Effector memory CD8-positive, alpha-beta T cell (primary cell): ENCODE measurements around the gene RPL13.
A peak's percentile ranks its signal among the peaks of the same experiment; 100 is the strongest.

Experiments
- ATAC-seq: fragments of 150-1000 bp; cut with Tn5 transposase; replicated peaks from 2 replicates; pipeline ENCODE4 v1.10.0; 2021; ENCODE audit warnings: mild to moderate bottlenecking, moderate library complexity
- DNase-seq, 3 experiments: peaks; one replicate each; pipeline ENCODE4 v3.0.0; 2021
- H3K27ac Mint-ChIP-seq, 2 donors: one replicate each; pipeline ENCODE4 v1.8.0; 2022; ENCODE audit warnings: mild to moderate bottlenecking in 2 of 2, mixed read lengths in 2 of 2, moderate library complexity in 2 of 2
- H3K27me3 Mint-ChIP-seq, 2 donors: one replicate each; pipeline ENCODE4 v1.8.0; 2022; ENCODE audit warnings: mixed read lengths in 2 of 2
- H3K36me3 Mint-ChIP-seq: one replicate; pipeline ENCODE4 v1.8.0; 2022; ENCODE audit warnings: mild to moderate bottlenecking, moderate library complexity, mixed read lengths; ENCODE audit not compliant: insufficient read depth
- H3K4me1 Mint-ChIP-seq, 2 donors: one replicate each; pipeline ENCODE4 v1.8.0; 2022; ENCODE audit warnings: low read depth in 2 of 2, mixed read lengths in 2 of 2
- H3K4me3 Mint-ChIP-seq, 2 donors: one replicate each; pipeline ENCODE4 v1.8.0; 2022; ENCODE audit warnings: mild to moderate bottlenecking in 2 of 2, mixed read lengths in 2 of 2, moderate library complexity in 2 of 2
- H3K9me3 Mint-ChIP-seq, 2 donors: one replicate each; pipeline ENCODE4 v1.8.0; 2022; ENCODE audit warnings: mixed read lengths in 2 of 2

Gene RPL13

GRCh38 chr16:89596957-89597649 lies 36.6 kb downstream of the RPL13 start:
- Mint-ChIP-seq H3K27me3 (no peaks in the 10 kb centered on the region), H3K27ac (no peak overlapping the region), H3K9me3 (no peaks in the 10 kb centered on the region), H3K36me3 (peaks cover 12% of the 10 kb centered on the region), H3K4me1 (peaks cover 16 to 18% of the 10 kb centered on the region in 2 donors), H3K4me3 (no peak overlapping the region)
- ATAC-seq (no peak), DNase-seq (no peak)

DNA sequence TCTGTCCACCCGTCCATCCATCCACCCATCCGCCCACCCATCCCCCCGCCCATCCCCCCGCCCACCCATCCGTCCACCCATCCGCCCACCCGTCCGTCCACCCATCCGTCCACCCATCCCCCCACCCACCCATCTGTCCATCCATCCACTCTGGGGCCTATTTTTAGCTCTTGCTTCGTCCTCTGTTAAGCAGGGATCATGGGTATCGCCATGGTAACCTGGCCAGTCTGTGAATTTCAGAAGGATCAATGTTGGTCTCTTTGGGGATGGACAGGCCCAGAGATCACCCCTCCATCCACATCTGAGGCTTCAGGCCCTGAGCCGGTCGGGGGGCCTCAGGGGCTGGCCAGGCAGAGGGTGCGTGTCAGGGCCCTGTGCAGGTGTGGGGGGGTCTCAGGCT lies 37.7 kb downstream of the RPL13 start:
- no peak overlapping the region for H3K27ac Mint-ChIP-seq
- ATAC-seq (no peak), DNase-seq (no peak)
- H3K9me3 Mint-ChIP-seq, result no peaks in the 10 kb centered on the region
- peaks cover 12% of the 10 kb centered on the region for H3K36me3 Mint-ChIP-seq
- no peaks in the 10 kb centered on the region for H3K27me3 Mint-ChIP-seq
- peaks cover 27 to 29% of the 10 kb centered on the region in 2 donors for H3K4me1 Mint-ChIP-seq
- no peak overlapping the region for H3K4me3 Mint-ChIP-seq

DNA sequence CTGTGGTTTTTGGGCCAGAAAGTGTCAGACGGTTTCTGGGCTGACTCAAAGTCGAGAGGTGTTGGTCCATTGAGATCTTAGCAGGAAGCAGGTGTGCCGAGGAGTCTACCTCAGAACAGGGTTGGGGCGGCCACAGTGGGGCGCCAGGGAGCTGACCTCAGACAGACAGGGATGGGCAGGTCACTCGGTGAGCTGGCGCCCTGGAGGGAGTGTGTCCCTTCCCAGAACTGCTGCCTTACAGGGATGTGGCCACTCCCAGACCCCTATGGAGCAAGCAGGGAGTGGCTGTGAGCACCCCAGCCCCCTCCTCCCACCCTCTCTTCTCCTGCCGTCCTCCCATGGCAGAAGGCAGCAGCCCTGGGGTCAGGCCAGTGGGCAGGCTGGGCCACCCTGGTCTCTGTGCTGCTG lies 39.0 kb downstream of the RPL13 start:
- Mint-ChIP-seq H3K36me3 (peaks cover 12% of the 10 kb centered on the region), H3K27ac (peak overlapping the region in 1 of 2 donors; percentile 71), H3K27me3 (no peaks in the 10 kb centered on the region), H3K4me1 (peaks cover 18 to 23% of the 10 kb centered on the region in 2 donors), H3K4me3 (no peak overlapping the region), H3K9me3 (no peaks in the 10 kb centered on the region)
- DNase-seq, result peak; percentile 25 to 43 (median 36)
- ATAC-seq, result peak; percentile 55

GRCh38 chr16:89599902-89600301 lies 39.4 kb downstream of the RPL13 start:
- ATAC-seq (no peak), DNase-seq (no peak)
- H3K9me3 Mint-ChIP-seq, result no peaks in the 10 kb centered on the region
- H3K27me3 Mint-ChIP-seq, result no peaks in the 10 kb centered on the region
- peak overlapping the region in 1 of 2 donors; percentile 17 for H3K27ac Mint-ChIP-seq
- H3K4me1 Mint-ChIP-seq, result peaks cover 18 to 23% of the 10 kb centered on the region in 2 donors
- no peak overlapping the region for H3K4me3 Mint-ChIP-seq
- H3K36me3 Mint-ChIP-seq, result peaks cover 12% of the 10 kb centered on the region

GRCh38 chr16:89600427-89600826 lies 39.9 kb downstream of the RPL13 start:
- no peak for ATAC-seq
- Mint-ChIP-seq H3K27ac (peak overlapping the region; percentile 17 to 76), H3K9me3 (no peaks in the 10 kb centered on the region), H3K4me1 (peaks cover 18 to 23% of the 10 kb centered on the region in 2 donors), H3K4me3 (no peak overlapping the region), H3K36me3 (peaks cover 12% of the 10 kb centered on the region), H3K27me3 (no peaks in the 10 kb centered on the region)
- no peak for DNase-seq

- Mint-ChIP-seq H3K4me3 (no peak overlapping the region), H3K27me3 (no peaks in the 10 kb centered on the region), H3K4me1 (peaks cover 18 to 20% of the 10 kb centered on the region in 2 donors), H3K36me3 (peaks cover 12% of the 10 kb centered on the region), H3K9me3 (no peaks in the 10 kb centered on the region), H3K27ac (peak overlapping the region; percentile 17 to 76)
- DNase-seq (no peak), ATAC-seq (no peak)
Measured at GRCh38 chr16:89600956-89601355, 40.5 kb downstream of the RPL13 start.

DNA sequence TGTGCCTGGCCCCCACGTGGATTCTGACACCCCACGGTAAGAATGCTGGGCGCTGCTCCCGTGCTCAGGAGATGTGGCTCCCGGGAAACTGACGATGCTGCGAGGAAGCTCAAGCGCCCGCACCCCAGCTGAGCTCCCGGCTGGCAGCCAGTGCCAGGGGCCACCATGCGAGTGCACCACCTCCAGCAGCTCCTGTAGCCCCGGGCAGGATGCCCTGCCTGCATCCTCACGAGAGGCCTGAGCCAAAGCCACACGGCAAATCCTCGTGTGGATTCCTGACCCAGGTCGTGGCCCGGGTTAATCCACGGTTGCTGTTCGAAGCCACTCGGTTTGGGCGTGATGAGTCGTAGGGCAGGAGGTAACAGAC lies 41.4 kb downstream of the RPL13 start:
- peaks cover 18 to 20% of the 10 kb centered on the region in 2 donors for H3K4me1 Mint-ChIP-seq
- no peaks in the 10 kb centered on the region for H3K27me3 Mint-ChIP-seq
- ATAC-seq (no peak), DNase-seq (no peak)
- H3K9me3 Mint-ChIP-seq, result no peaks in the 10 kb centered on the region
- H3K4me3 Mint-ChIP-seq, result peak overlapping the region in 1 of 2 donors; percentile 63
- H3K36me3 Mint-ChIP-seq, result peaks cover 12% of the 10 kb centered on the region
- H3K27ac Mint-ChIP-seq, result no peak overlapping the region

DNA sequence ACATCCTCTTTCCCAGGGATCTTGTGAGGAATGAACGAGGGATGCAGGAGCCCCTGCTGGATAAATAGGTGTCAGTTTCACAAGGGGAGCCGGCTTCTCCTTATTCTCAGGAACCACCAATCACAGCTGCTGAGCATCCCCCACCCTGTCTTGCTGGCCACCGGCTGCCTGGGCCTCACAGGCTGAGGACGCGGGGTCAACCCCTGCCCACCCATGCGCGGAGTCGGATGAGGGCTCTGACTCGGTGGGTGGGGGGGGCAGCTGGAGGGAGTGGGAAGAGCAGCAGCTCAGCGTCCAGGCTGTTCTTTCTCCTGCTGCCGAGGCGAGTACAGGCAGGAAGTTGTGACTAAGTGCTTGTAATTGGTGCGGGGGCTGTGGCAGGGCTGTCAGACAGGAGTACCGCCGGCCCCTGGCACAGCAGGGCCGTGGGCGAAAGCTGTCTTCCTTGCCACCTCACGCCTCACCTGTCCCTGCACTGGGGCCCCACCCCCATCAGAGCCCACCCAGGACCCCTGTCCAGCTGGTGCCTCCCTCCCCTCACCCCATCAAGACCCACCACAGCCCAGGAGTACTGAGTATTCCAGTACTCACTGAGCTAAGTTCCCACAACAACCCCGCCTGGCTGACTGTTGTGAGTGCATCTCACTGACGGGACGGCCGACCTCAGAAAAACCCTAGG lies 41.9 kb downstream of the RPL13 start:
- Mint-ChIP-seq H3K27me3 (no peaks in the 10 kb centered on the region), H3K27ac (peak overlapping the region; percentile 25 to 49), H3K36me3 (peaks cover 12% of the 10 kb centered on the region), H3K9me3 (no peaks in the 10 kb centered on the region), H3K4me1 (peaks cover 18 to 20% of the 10 kb centered on the region in 2 donors), H3K4me3 (peak overlapping the region; percentile 48 to 63)
- ATAC-seq (peak; percentile 90), DNase-seq (peak; percentile 46 to 51 (median 50))

GRCh38 chr16:89602952-89603590 lies 42.6 kb downstream of the RPL13 start:
- peak overlapping the region; percentile 48 to 63 for H3K4me3 Mint-ChIP-seq

DNA sequence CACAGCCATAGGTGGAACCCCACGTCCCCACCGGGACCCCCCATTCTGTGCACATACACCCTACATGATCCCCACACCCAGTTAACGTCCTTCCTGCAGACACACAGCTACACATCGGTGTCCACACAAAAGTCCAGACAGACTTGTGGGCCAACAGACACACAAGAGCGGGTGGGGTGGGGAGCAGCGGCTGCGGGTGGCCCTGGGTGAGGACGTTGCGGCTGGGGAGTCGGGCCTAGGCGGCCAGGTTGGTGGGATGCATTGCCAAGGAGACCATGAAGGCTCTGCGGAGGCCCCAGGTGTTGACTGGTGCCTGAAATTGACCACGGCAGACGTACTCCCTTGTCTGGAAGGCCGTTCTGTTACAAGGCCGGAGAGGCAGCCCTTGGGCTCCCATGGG lies 44.3 kb downstream of the RPL13 start:
- ATAC-seq (no peak), DNase-seq (no peak)
- Mint-ChIP-seq H3K27me3 (no peaks in the 10 kb centered on the region), H3K4me3 (no peak overlapping the region), H3K9me3 (no peaks in the 10 kb centered on the region), H3K36me3 (peaks cover 5% of the 10 kb centered on the region), H3K4me1 (peaks cover 13 to 16% of the 10 kb centered on the region in 2 donors), H3K27ac (no peak overlapping the region)

More at GRCh38 chr16:89602952-89603590, 42.6 kb downstream of the RPL13 start:
- DNase-seq, result no peak
- Mint-ChIP-seq H3K36me3 (peaks cover 11% of the 10 kb centered on the region), H3K4me1 (peaks cover 18 to 20% of the 10 kb centered on the region in 2 donors), H3K9me3 (no peaks in the 10 kb centered on the region), H3K27ac (peak overlapping the region; percentile 25 to 49), H3K27me3 (no peaks in the 10 kb centered on the region)
- no peak for ATAC-seq

DNA sequence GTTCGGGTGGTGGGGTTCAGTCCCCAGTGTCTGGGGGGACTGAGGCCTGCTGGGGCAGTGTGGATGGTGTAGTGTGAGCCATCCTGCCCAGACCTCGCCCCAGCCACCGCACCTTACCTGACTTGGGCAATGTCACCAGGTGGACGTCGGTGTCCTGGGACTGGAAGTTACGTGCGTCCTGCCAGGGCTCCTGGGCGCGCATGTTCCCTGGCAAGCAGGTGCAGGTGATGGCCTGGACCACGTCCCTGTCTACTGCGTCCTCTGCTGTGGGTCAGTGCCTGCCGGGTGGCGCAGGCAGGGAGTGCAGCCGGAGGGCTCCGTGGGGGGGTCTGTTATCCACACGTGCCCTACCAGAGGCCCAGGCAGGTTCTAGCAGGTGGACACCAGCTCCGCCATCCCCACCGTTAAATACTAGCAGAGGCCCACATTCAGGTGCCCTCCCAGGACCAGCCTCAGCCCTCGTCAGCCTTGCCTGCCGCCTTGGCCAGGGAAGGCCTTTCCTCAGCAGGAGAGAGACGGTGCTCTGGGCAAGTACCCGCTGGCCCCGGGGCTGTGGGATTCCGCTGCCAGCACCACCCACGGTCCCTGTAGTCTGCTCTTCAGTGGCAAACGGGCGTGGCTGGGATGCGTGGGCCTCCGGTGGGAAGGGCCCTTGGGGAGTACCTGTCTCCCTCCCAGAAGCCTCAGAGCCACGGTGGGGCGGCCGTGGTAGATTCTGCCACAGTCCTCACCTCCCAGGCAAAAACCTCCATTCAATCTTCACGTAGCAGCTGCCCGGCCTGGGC lies 44.9 kb downstream of the RPL13 start:
- no peak overlapping the region for H3K27ac Mint-ChIP-seq
- no peak overlapping the region for H3K4me3 Mint-ChIP-seq
- no peak for ATAC-seq
- H3K4me1 Mint-ChIP-seq, result peaks cover 13 to 15% of the 10 kb centered on the region in 2 donors
- no peaks in the 10 kb centered on the region for H3K9me3 Mint-ChIP-seq
- H3K36me3 Mint-ChIP-seq, result no peaks in the 10 kb centered on the region
- no peak for DNase-seq
- H3K27me3 Mint-ChIP-seq, result no peaks in the 10 kb centered on the region

GRCh38 chr16:89606006-89606405 lies 45.5 kb downstream of the RPL13 start:
- Mint-ChIP-seq H3K4me3 (no peak overlapping the region), H3K27me3 (no peaks in the 10 kb centered on the region), H3K27ac (no peak overlapping the region), H3K36me3 (no peaks in the 10 kb centered on the region), H3K9me3 (no peaks in the 10 kb centered on the region), H3K4me1 (peaks cover 13 to 14% of the 10 kb centered on the region in 2 donors)
- no peak for ATAC-seq
- no peak for DNase-seq

- Mint-ChIP-seq H3K4me3 (no peak overlapping the region), H3K9me3 (no peaks in the 10 kb centered on the region), H3K4me1 (peaks cover 7 to 8% of the 10 kb centered on the region in 2 donors), H3K36me3 (no peaks in the 10 kb centered on the region), H3K27me3 (peaks cover 0 to 4% of the 10 kb centered on the region in 2 donors), H3K27ac (no peak overlapping the region)
- no peak for DNase-seq
- ATAC-seq, result no peak
Measured at GRCh38 chr16:89607453-89607852, 47.0 kb downstream of the RPL13 start.
